Erythroblast (primary cell): ENCODE results near the gene TTC28.

Source experiments
- GATA1 ChIP-seq: IDR thresholded peaks from 2 replicates; pipeline ENCODE4 v1.6.1; 2011; ENCODE audit warnings: low read depth, mild to moderate bottlenecking, control low read depth, low read length, moderate library complexity
- POLR2A ChIP-seq: IDR thresholded peaks from 2 replicates; pipeline ENCODE4 v1.6.1; 2011; ENCODE audit warnings: mild to moderate bottlenecking, low read length

GRCh38 chr22:28369854-28370253, 309.8 kb downstream of the TTC28 start:
- TF ChIP-seq POLR2A = no peak
- TF ChIP-seq GATA1 = no peak
